H9 (cell line): ENCODE measurements around the gene PAK1IP1. TPM values are rescaled to one million over a fixed set of nuclear protein-coding genes. Genes with fewer than 3 reads are reported as not detected.

ENCODE experiments used
- DNase-seq: peaks from one replicate; pipeline ENCODE4 v3.0.0-alpha.2; 2017
- H2AFZ ChIP-seq: one replicate; pipeline ENCODE4 v1.6.1; 2013; ENCODE audit warnings: mild to moderate bottlenecking, low read length, control low read depth, moderate library complexity
- H2AK5ac ChIP-seq: 2 replicates; pipeline ENCODE4 v1.6.1; 2013; ENCODE audit warnings: low read length, control low read depth, mixed read lengths; ENCODE audit not compliant: insufficient read length
- H2BK120ac ChIP-seq: one replicate; pipeline ENCODE4 v1.6.1; 2013; ENCODE audit warnings: low read depth, mild to moderate bottlenecking, low read length, control low read depth, inconsistent platforms; ENCODE audit not compliant: poor library complexity, severe bottlenecking
- H2BK12ac ChIP-seq: 2 replicates; pipeline ENCODE4 v1.6.1; 2013; ENCODE audit warnings: low read length, control low read depth, mixed read lengths, low read depth; ENCODE audit not compliant: insufficient read length
- H2BK15ac ChIP-seq: 2 replicates; pipeline ENCODE4 v1.6.1; 2013; ENCODE audit warnings: low read depth, low read length, control low read depth
- H2BK20ac ChIP-seq: one replicate; pipeline ENCODE4 v1.6.1; 2013; ENCODE audit warnings: low read depth, mild to moderate bottlenecking, low read length, control low read depth, inconsistent platforms; ENCODE audit not compliant: poor library complexity, severe bottlenecking
- H2BK5ac ChIP-seq: 2 replicates; pipeline ENCODE4 v1.6.1; 2013; ENCODE audit warnings: low read length, control low read depth, mixed read lengths; ENCODE audit not compliant: insufficient read length
- H3K14ac ChIP-seq: 2 replicates; pipeline ENCODE4 v1.6.1; 2013; ENCODE audit warnings: low read length, control low read depth; ENCODE audit not compliant: insufficient read depth
- H3K18ac ChIP-seq: 2 replicates; pipeline ENCODE4 v1.6.1; 2013; ENCODE audit warnings: low read depth, mild to moderate bottlenecking, mixed read lengths, low read length, control low read depth; ENCODE audit not compliant: insufficient read length
- H3K23ac ChIP-seq: 2 replicates; pipeline ENCODE4 v1.6.1; 2013; ENCODE audit warnings: low read length, control low read depth, mixed read lengths, low read depth; ENCODE audit not compliant: insufficient read length
- H3K23me2 ChIP-seq: 2 replicates; pipeline ENCODE4 v1.6.1; 2013; ENCODE audit warnings: low read depth, mild to moderate bottlenecking, mixed read lengths, low read length, control low read depth; ENCODE audit not compliant: insufficient read length, poor library complexity, severe bottlenecking
- H3K27ac ChIP-seq: 2 replicates; pipeline ENCODE4 v1.5.1; 2013; ENCODE audit warnings: low read length, control low read depth, mixed read lengths, low read depth; ENCODE audit not compliant: insufficient read length
- H3K27me3 ChIP-seq: 2 replicates; pipeline ENCODE4 v1.6.1; 2013; ENCODE audit warnings: low read length, control low read depth, inconsistent platforms; ENCODE audit not compliant: insufficient read depth
- H3K4ac ChIP-seq: 2 replicates; pipeline ENCODE4 v1.6.1; 2013; ENCODE audit warnings: low read depth, mild to moderate bottlenecking, control low read depth, inconsistent platforms, low read length, moderate library complexity
- H3K4me1 ChIP-seq: 2 replicates; pipeline ENCODE4 v1.6.1; 2013; ENCODE audit warnings: low read length, control low read depth, inconsistent platforms; ENCODE audit not compliant: insufficient read depth
- H3K4me2 ChIP-seq: 2 replicates; pipeline ENCODE4 v1.6.1; 2013; ENCODE audit warnings: low read length, control low read depth, mixed read lengths; ENCODE audit not compliant: insufficient read length, insufficient read depth
- H3K56ac ChIP-seq: 2 replicates; pipeline ENCODE4 v1.6.1; 2013; ENCODE audit warnings: low read depth, mild to moderate bottlenecking, mixed read lengths, low read length, control low read depth; ENCODE audit not compliant: insufficient read length
- H3K79me1 ChIP-seq: 2 replicates; pipeline ENCODE4 v1.6.1; 2013; ENCODE audit warnings: low read depth, mild to moderate bottlenecking, moderate library complexity, low read length, control low read depth, inconsistent platforms; ENCODE audit not compliant: insufficient read depth, poor library complexity, severe bottlenecking
- H3K79me2 ChIP-seq: 2 replicates; pipeline ENCODE4 v1.6.1; 2013; ENCODE audit warnings: low read length, control low read depth, inconsistent platforms; ENCODE audit not compliant: insufficient read depth
- H3K9ac ChIP-seq: 2 replicates; pipeline ENCODE4 v1.6.1; 2013; ENCODE audit warnings: low read length, control low read depth, mixed read lengths; ENCODE audit not compliant: insufficient read length; ENCODE audit errors: extremely low read depth
- H3K9me3 ChIP-seq: one replicate; pipeline ENCODE4 v1.6.1; 2013; ENCODE audit warnings: low read depth, low read length, inconsistent platforms; ENCODE audit not compliant: control insufficient read depth
- H3T11ph ChIP-seq: one replicate; pipeline ENCODE4 v1.6.1; 2013; ENCODE audit warnings: mild to moderate bottlenecking, low read length, control low read depth, inconsistent platforms
- H4K20me1 ChIP-seq: one replicate; pipeline ENCODE4 v1.6.1; 2013; ENCODE audit not compliant: control insufficient read depth, insufficient read length, insufficient read depth
- H4K5ac ChIP-seq: 2 replicates; pipeline ENCODE4 v1.6.1; 2013; ENCODE audit warnings: low read depth, mild to moderate bottlenecking, mixed read lengths, low read length, control low read depth; ENCODE audit not compliant: insufficient read length
- H4K8ac ChIP-seq: replicated peaks from 2 replicates; pipeline ENCODE4 v1.6.1; 2013; ENCODE audit warnings: low read length, control low read depth, mixed read lengths, low read depth; ENCODE audit not compliant: insufficient read length
- H4K91ac ChIP-seq: 2 replicates; pipeline ENCODE4 v1.6.1; 2013; ENCODE audit warnings: low read depth, mild to moderate bottlenecking, moderate library complexity, mixed read lengths, low read length, control low read depth; ENCODE audit not compliant: insufficient read length
- H3K27ac Mint-ChIP-seq, 3 experiments: 2 replicates in 2 of 3; 3 replicates in 1 of 3; pipeline ENCODE4 v1.8.0; 2020 to 2021; ENCODE audit warnings: mixed read lengths in 3 of 3, mild to moderate bottlenecking in 1 of 3, moderate library complexity in 1 of 3
- H3K27me3 Mint-ChIP-seq: 2 replicates; pipeline ENCODE4 v1.8.0; 2021; ENCODE audit warnings: low read depth, mild to moderate bottlenecking, moderate library complexity, mixed read lengths
- H3K36me3 Mint-ChIP-seq, 3 experiments: 2 replicates in 2 of 3; 3 replicates in 1 of 3; pipeline ENCODE4 v1.8.0; 2020 to 2021; ENCODE audit warnings: low read depth in 3 of 3, mixed read lengths in 3 of 3; ENCODE audit not compliant: insufficient read depth in 1 of 3
- H3K4me1 Mint-ChIP-seq, 2 experiments: 2 replicates each; pipeline ENCODE4 v1.8.0; 2020; ENCODE audit warnings: mixed read lengths in 2 of 2
- H3K4me3 Mint-ChIP-seq, 2 experiments: 2 replicates in 1 of 2; 3 replicates in 1 of 2; pipeline ENCODE4 v1.8.0; 2020 to 2021; ENCODE audit warnings: mild to moderate bottlenecking in 2 of 2, mixed read lengths in 2 of 2, moderate library complexity in 1 of 2
- H3K9me3 Mint-ChIP-seq, 2 experiments: 2 replicates in 1 of 2; 3 replicates in 1 of 2; pipeline ENCODE4 v1.8.0; 2020; ENCODE audit warnings: mild to moderate bottlenecking in 2 of 2, mixed read lengths in 2 of 2, moderate library complexity in 1 of 2
- whole genome bisulfite sequencing: extraction: QIAGEN DNeasy Blood & Tissue Kit; methylation state at CpG from one replicate; pipeline ENCODE4 v1.1.7; 2013; ENCODE audit warnings: missing lambda C conversion rate, low lambda C conversion rate, mixed read lengths; ENCODE audit not compliant: insufficient read length; ENCODE audit errors: extremely low coverage; 5-methylcytosine and 5-hydroxymethylcytosine counted together
- total RNA-seq: library from RNA; stranded (reverse); gene quantifications from 2 replicates; pipeline ENCODE4 v1.2.1, GENCODE V29; 2021
- TF ChIP-seq, protein P1 (sequence below): fragments of 200-600 bp; sonication (generic); conservative IDR thresholded peaks from 3 replicates; pipeline ENCODE4 v1.8.0; 2021; ENCODE audit warnings: antibody characterized with exemption, mild to moderate bottlenecking

PAK1IP1 gene
- total RNA-seq, 1 experiment from 2014 or later = 44.8 TPM

DNA sequence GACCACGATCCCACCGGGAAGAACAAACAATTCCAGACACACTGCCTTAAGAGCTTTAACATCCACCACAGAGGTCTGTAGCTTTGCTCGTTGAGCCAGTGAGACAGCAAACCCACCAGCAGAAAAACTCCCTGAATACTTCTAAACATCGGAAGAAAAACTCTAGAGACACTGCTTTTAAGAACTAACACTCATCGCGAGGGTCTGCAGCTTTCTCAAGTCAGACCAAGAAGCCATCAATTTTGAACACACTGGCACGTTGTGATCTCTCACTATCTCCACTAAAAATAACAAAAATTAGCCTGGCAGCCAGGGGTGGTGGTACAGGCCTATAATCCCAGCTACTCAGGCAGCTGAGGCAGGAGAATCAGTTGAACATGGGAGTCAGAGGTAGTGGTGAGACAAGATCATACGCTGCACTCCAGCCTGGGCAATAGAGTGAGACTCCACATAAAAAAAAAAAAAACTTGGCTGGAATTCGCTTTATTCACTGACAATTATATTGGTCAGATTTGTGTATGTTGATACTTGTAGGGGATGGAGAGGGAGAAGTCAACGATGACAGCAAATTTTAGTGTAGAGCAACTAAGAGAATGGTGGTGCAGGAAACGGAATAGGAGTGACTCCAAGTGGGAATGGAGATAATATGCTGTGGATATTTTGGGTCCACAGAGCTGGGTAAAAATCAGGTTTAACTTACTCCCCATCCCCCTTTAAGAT lies 27.2 kb downstream of the PAK1IP1 start:
- H2BK12ac ChIP-seq = no peak overlapping the region
- peak overlapping the region; percentile 39 for H3K4me2 ChIP-seq
- H4K5ac ChIP-seq = no peak overlapping the region
- H3K23ac ChIP-seq = no peak overlapping the region
- no peak overlapping the region for H2AK5ac ChIP-seq
- no peak overlapping the region for H3K56ac ChIP-seq
- H3K79me1 ChIP-seq = no peaks in the 10 kb centered on the region
- no peak overlapping the region for H2BK15ac ChIP-seq
- H3K9me3 Mint-ChIP-seq = peaks cover 3 to 7% of the 10 kb centered on the region in 2 experiments; a peak in 3 of 5 replicates
- H3K27ac ChIP-seq = peak overlapping the region; percentile 11
- H3K4me1 ChIP-seq = 0 out of 2 replicates have a peak, but pooled peaks cover 2% of the 10 kb centered on the region
- peak overlapping the region; percentile 96 to 99 (median 98); a peak in 6 of 7 replicates for H3K27ac Mint-ChIP-seq
- no peaks in the 10 kb centered on the region for H4K20me1 ChIP-seq
- no CpG with 5 or more reads among the region's 11 CpGs for WGBS
- no peaks in the 10 kb centered on the region for H3K9me3 ChIP-seq
- H2BK20ac ChIP-seq = no peak overlapping the region
- H3T11ph ChIP-seq = no peak overlapping the region
- no peak for DNase-seq
- no peak overlapping the region for H3K4ac ChIP-seq
- peak overlapping the region; percentile 11 for H3K9ac ChIP-seq
- no peaks in the 10 kb centered on the region for H3K27me3 ChIP-seq
- H3K14ac ChIP-seq = no peak overlapping the region; the same call in 1 of the 2 replicates
- no peak overlapping the region for H2AFZ ChIP-seq
- H4K8ac ChIP-seq = no peak overlapping the region
- H3K36me3 Mint-ChIP-seq = peaks cover 8 to 34% (median 34%) of the 10 kb centered on the region in 3 experiments
- H3K27me3 Mint-ChIP-seq = no peaks in the 10 kb centered on the region; the same call in 1 of the 2 replicates
- TF ChIP-seq, protein P1, sequence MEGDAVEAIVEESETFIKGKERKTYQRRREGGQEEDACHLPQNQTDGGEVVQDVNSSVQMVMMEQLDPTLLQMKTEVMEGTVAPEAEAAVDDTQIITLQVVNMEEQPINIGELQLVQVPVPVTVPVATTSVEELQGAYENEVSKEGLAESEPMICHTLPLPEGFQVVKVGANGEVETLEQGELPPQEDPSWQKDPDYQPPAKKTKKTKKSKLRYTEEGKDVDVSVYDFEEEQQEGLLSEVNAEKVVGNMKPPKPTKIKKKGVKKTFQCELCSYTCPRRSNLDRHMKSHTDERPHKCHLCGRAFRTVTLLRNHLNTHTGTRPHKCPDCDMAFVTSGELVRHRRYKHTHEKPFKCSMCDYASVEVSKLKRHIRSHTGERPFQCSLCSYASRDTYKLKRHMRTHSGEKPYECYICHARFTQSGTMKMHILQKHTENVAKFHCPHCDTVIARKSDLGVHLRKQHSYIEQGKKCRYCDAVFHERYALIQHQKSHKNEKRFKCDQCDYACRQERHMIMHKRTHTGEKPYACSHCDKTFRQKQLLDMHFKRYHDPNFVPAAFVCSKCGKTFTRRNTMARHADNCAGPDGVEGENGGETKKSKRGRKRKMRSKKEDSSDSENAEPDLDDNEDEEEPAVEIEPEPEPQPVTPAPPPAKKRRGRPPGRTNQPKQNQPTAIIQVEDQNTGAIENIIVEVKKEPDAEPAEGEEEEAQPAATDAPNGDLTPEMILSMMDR = no peak
- peaks cover 19 to 23% of the 10 kb centered on the region in 2 experiments for H3K4me1 Mint-ChIP-seq
- H3K4me3 Mint-ChIP-seq = peak overlapping the region; percentile 90 to 96
- peak overlapping the region; percentile 6 for H3K18ac ChIP-seq
- no peaks in the 10 kb centered on the region for H3K79me2 ChIP-seq
- H3K23me2 ChIP-seq = peaks cover 9% of the 10 kb centered on the region
- H2BK120ac ChIP-seq = no peak overlapping the region
- H2BK5ac ChIP-seq = no peak overlapping the region
- H4K91ac ChIP-seq = no peak overlapping the region
